Esophagus muscularis mucosa (tissue), 4 donors: Measurements from ENCODE around the gene RHOF. TPM values are rescaled to one million over a fixed set of nuclear protein-coding genes. Genes with fewer than 3 reads are reported as not detected.

Source experiments
- DNase-seq: peaks from one replicate; pipeline ENCODE4 v3.0.0-alpha.2; 2017; ENCODE audit errors: extremely low spot score
- H3K27ac ChIP-seq, 4 donors: fragments of 200-600 bp; sonication (generic); replicated peaks in 1 of 4; 1 replicate in 3 of 4; 2 replicates in 1 of 4; pipeline ENCODE4 v1.5.1; 2016 to 2019; ENCODE audit warnings: mild to moderate bottlenecking in 1 of 4
- H3K27me3 ChIP-seq, 4 donors: fragments of 200-600 bp; sonication (generic); one replicate each; pipeline versions ENCODE4 v1.5.1 to v1.6.0; 2016 to 2019
- H3K36me3 ChIP-seq, 4 donors: fragments of 200-600 bp; sonication (generic); one replicate each; pipeline ENCODE4 v1.5.1; 2016 to 2019
- H3K4me1 ChIP-seq, 4 donors: fragments of 200-600 bp; sonication (generic); one replicate each; pipeline ENCODE4 v1.5.1; 2016 to 2019
- H3K4me3 ChIP-seq, 4 donors: fragments of 200-600 bp; sonication (generic); 1 replicate in 2 of 4; 2 replicates in 2 of 4; pipeline ENCODE4 v1.5.1; 2016 to 2019; ENCODE audit warnings: mild to moderate bottlenecking in 4 of 4, moderate library complexity in 1 of 4
- H3K9me3 ChIP-seq, 4 donors: fragments of 200-600 bp; sonication (generic); 1 replicate in 3 of 4; 2 replicates in 1 of 4; pipeline ENCODE4 v1.5.1; 2016 to 2019
- EP300 ChIP-seq: sonication (generic); formaldehyde crosslinking; IDR thresholded peaks from one replicate; pipeline ENCODE4 v1.6.1; 2017; ENCODE audit warnings: antibody characterized with exemption
- POLR2A ChIP-seq: fragments of 450-650 bp; IDR thresholded peaks from one replicate; pipeline ENCODE4 v1.6.1; 2017; ENCODE audit warnings: antibody characterized with exemption, moderate library complexity, mild to moderate bottlenecking, low read depth
- POLR2AphosphoS5 ChIP-seq, 2 donors: sonication (generic); formaldehyde crosslinking; IDR thresholded peaks; one replicate each; pipeline ENCODE4 v1.6.1; 2017; ENCODE audit warnings: antibody characterized with exemption in 2 of 2
- whole genome bisulfite sequencing: methylation state at CpG from one replicate; pipeline ENCODE4 v1.1.5; 2018; 5-methylcytosine and 5-hydroxymethylcytosine counted together
- intact Hi-C: fragments of 100-400 bp; cut with DNase I; formaldehyde crosslinking; loops from one replicate; pipeline ENCODE4 v1.15.1; 2023
- total RNA-seq, 4 donors: library from RNA; depleted of rRNA; stranded (reverse); fragments of >200 nt; gene quantifications; one replicate each; pipeline versions ENCODE4 v1.1.0 to v1.2.1, GENCODE V29; 2016
- TF ChIP-seq, protein P1 (sequence below), 3 experiments: fragments of 200-600 bp in 2 of 3; fragments of 450-650 bp in 1 of 3; sonication (generic) in 2 of 3; IDR thresholded peaks; one replicate each; pipeline ENCODE4 v1.5.1; 2017 to 2019; ENCODE audit warnings: antibody characterized with exemption in 3 of 3, mild to moderate bottlenecking in 2 of 3, moderate library complexity in 1 of 3

RHOF gene
- total RNA-seq, 4 donors from 2014 or later = 7.0 to 23.2 (median 15.9) TPM

DNA sequence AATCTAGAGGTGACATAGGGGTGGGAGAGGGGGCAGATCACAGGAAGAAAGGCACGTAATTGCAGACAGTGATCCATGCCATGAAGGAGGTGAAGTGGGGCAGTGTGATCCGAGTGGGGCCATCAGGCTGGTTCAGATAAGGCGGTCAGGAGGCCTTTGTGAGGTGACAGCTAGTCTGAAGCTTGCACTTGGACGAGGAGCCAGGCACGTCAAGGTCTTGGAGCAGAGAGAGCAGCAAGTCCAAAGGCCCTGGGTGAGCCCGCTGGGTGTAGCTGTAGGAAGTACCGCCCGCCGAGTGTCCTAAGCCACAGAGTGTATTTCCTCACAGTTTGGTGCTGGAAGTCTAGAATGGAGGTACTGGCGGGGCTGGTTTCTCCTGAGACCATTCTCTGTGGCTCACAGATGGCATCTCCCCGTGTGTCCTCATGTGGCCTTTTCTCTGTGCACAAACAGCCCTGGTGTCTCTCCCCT is 23.6 kb downstream of the RHOF start:
- H3K4me1 ChIP-seq = peaks cover 57 to 76% (median 64%) of the 10 kb centered on the region in 4 donors
- WGBS = 91% methylated on average over 9 of the region's 11 CpGs
- DNase-seq = no peak

DNA sequence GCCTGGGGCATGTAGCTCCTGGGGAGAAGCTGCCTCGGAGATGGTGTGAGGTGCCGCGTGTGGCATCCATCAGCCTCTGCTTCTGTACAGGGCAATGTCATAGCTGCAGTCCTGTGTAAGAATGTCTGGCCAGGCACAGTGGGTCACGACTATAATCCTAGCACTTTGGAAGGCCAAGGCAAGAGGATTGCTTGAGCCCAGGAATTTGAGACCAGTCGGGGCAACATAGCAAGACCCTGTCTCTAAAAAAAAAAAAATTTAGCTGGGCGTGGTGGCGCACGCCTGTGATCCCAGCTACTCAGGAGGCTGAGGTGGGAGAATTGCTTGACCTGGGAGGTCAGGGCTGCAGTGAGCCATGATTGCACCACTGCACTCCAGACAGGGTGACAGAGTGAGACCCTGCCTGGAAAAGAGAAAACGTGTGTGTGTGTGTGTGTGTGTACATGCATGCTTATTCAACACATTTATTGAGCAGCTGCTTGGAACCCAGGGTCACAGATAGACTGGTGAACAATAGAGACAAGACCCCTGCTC is 24.1 kb downstream of the RHOF start:
- intact Hi-C loops = no loop called here
- Histone ChIP-seq H3K36me3 (peaks cover 0 to 3% (median 0%) of the 10 kb centered on the region in 4 donors), H3K9me3 (no peaks in the 10 kb centered on the region), H3K27ac (peak overlapping the region in 1 of 4 donors; percentile 60), H3K4me3 (no peak overlapping the region), H3K4me1 (peaks cover 53 to 71% (median 62%) of the 10 kb centered on the region in 4 donors), H3K27me3 (no peaks in the 10 kb centered on the region)
- DNase-seq = no peak
- WGBS = 88% methylated on average over 9 of the region's 9 CpGs
- TF ChIP-seq, protein P1, sequence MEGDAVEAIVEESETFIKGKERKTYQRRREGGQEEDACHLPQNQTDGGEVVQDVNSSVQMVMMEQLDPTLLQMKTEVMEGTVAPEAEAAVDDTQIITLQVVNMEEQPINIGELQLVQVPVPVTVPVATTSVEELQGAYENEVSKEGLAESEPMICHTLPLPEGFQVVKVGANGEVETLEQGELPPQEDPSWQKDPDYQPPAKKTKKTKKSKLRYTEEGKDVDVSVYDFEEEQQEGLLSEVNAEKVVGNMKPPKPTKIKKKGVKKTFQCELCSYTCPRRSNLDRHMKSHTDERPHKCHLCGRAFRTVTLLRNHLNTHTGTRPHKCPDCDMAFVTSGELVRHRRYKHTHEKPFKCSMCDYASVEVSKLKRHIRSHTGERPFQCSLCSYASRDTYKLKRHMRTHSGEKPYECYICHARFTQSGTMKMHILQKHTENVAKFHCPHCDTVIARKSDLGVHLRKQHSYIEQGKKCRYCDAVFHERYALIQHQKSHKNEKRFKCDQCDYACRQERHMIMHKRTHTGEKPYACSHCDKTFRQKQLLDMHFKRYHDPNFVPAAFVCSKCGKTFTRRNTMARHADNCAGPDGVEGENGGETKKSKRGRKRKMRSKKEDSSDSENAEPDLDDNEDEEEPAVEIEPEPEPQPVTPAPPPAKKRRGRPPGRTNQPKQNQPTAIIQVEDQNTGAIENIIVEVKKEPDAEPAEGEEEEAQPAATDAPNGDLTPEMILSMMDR (IDR thresholded peaks at IDR 0.05) = no peak
- no peak for TF ChIP-seq POLR2AphosphoS5 (IDR thresholded peaks at IDR 0.05)
- no peak for TF ChIP-seq EP300
- TF ChIP-seq POLR2A = no peak

More for the DNA sequence above, 23.6 kb downstream of the RHOF start:
- H3K9me3 ChIP-seq = no peaks in the 10 kb centered on the region
- TF ChIP-seq EP300 = no peak
- peaks cover 0 to 3% (median 0%) of the 10 kb centered on the region in 4 donors for H3K36me3 ChIP-seq
- intact Hi-C loops = no loop called here
- no peaks in the 10 kb centered on the region for H3K27me3 ChIP-seq
- H3K4me3 ChIP-seq = no peak overlapping the region
- H3K27ac ChIP-seq = no peak overlapping the region

GRCh38 chr12:121767525-121768016 is 25.9 kb downstream of the RHOF start:
- H3K4me3 ChIP-seq = peak overlapping the region in 1 of 4 donors; percentile 13
- intact Hi-C loops = no loop called here
- H3K36me3 ChIP-seq = peaks cover 0 to 4% (median 2%) of the 10 kb centered on the region in 4 donors
- H3K27ac ChIP-seq = peak overlapping the region; percentile 56 to 73 (median 64)
- 54% methylated on average over 6 of the region's 10 CpGs for WGBS
- no peak for DNase-seq
- peak in 1 of 2 donors; percentile 35 for TF ChIP-seq POLR2AphosphoS5 (IDR thresholded peaks at IDR 0.05)
- no peak for TF ChIP-seq POLR2A
- TF ChIP-seq, protein P1 (IDR thresholded peaks at IDR 0.05) = no peak
- no peak for TF ChIP-seq EP300
- no peaks in the 10 kb centered on the region for H3K27me3 ChIP-seq
- H3K9me3 ChIP-seq = no peaks in the 10 kb centered on the region
- H3K4me1 ChIP-seq = peaks cover 41 to 61% (median 50%) of the 10 kb centered on the region in 4 donors

DNA sequence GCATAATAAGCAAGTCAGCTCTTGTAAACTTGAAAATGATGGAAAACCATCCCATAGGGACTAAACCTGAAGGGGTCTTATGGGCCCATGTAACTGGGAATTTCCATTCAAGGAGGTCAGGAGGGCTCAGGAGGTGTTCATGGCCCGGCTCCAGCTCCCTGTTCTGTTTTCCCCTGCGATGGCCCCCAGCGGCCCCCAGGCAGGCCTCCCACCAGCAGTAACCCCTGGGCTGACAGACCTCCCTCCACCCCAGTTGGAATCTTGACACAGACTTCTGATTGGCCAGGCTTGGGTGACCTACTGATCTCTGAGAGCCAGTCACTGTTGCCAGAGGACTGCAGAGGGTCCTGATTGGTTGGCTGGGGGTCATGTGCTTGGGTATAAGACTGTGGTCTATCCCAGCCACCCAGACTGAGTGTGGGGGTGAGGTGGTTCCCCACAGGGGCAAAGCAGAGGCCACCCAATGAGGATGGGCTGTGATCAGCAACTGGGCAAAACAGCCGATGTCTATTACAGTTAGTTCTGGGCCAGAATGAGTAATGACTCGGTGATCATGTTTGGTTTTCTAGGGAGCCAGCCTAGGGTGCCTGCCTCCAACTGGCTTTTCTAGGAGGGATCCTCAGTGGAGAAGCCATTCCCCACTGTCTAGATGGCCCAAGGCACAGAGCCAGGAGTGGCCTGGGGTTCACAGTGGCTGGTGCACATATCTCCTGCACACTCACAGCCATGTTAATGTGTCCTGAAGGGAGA is 27.0 kb downstream of the RHOF start:
- peaks cover 49 to 68% (median 56%) of the 10 kb centered on the region in 4 donors for H3K4me1 ChIP-seq
- intact Hi-C loops = no loop called here
- WGBS = 80% methylated on average over 5 of the region's 5 CpGs

More for the DNA sequence above, 27.0 kb downstream of the RHOF start:
- no peak for DNase-seq
- no peaks in the 10 kb centered on the region for H3K27me3 ChIP-seq
- peak overlapping the region; percentile 35 to 73 (median 64) for H3K27ac ChIP-seq
- H3K4me3 ChIP-seq = no peak overlapping the region
- peaks cover 0 to 4% (median 2%) of the 10 kb centered on the region in 4 donors for H3K36me3 ChIP-seq
- TF ChIP-seq POLR2A = no peak
- TF ChIP-seq, protein P1 (IDR thresholded peaks at IDR 0.05) = no peak
- TF ChIP-seq EP300 = no peak
- no peak for TF ChIP-seq POLR2AphosphoS5 (IDR thresholded peaks at IDR 0.05)
- H3K9me3 ChIP-seq = no peaks in the 10 kb centered on the region
